ENCODE measurements around the gene PMP22. TPM values are rescaled to one million over a fixed set of nuclear protein-coding genes. Genes with fewer than 3 reads are reported as not detected.

The PMP22 gene
- total RNA-seq, 1 donor from 2014 or later = 8.6 TPM

Other genes with a start within 250 kb of the PMP22 start
- not detected in 2 replicates for gene TEKT3, start 76.3 kb upstream of the PMP22 start, total RNA-seq
- gene CDRT4, start 202.3 kb upstream of the PMP22 start, total RNA-seq = 0.29 and 6.7 TPM in 2 replicates